Stimulated activated CD4-positive, alpha-beta T cell treated with anti-CD3 and anti-CD28 coated beads, TNF-alpha, amount 100 ng/mL, for 1 hour (primary cell): ENCODE data around the gene BPIFB3.
"Not testable (repeated sequence)": the region's sequence is repeated elsewhere in the genome, so short reads cannot be mapped to it uniquely, and the experiment has no call there.

Source experiments
- DNase-seq, 3 donors: peaks; one replicate each; pipeline ENCODE4 v3.0.0-alpha.2; 2020; ENCODE audit warnings: low read depth in 3 of 3, low spot score in 1 of 3

The BPIFB3 gene

GRCh38 chr20:33027769-33028751, 25.6 kb upstream of the BPIFB3 start:
- DNase-seq = no peak

- no peak for DNase-seq
Measured at GRCh38 chr20:33028875-33029274, 24.8 kb upstream of the BPIFB3 start.

- DNase-seq = no peak
Measured at GRCh38 chr20:33030076-33030475, 23.6 kb upstream of the BPIFB3 start.

GRCh38 chr20:33030569-33030968, 23.1 kb upstream of the BPIFB3 start:
- DNase-seq = no peak

GRCh38 chr20:33031531-33031930, 22.2 kb upstream of the BPIFB3 start, which contains the start of gene BPIFB6:
BPIFB6 (plus strand) TSS chr20:33031648; CDS start chr20:33031648, 0 bp downstream.
- DNase-seq = no peak

GRCh38 chr20:33032555-33032954, 21.1 kb upstream of the BPIFB3 start:
- no peak for DNase-seq

- DNase-seq = no peak
Measured at GRCh38 chr20:33033381-33033780, 20.3 kb upstream of the BPIFB3 start.

- DNase-seq = no peak
Measured at GRCh38 chr20:33034115-33034514, 19.6 kb upstream of the BPIFB3 start.

- DNase-seq = no peak
Measured at GRCh38 chr20:33034901-33035492, 18.7 kb upstream of the BPIFB3 start.

- no peak for DNase-seq
Measured at GRCh38 chr20:33037456-33037855, 16.2 kb upstream of the BPIFB3 start.

- DNase-seq = no peak
Measured at GRCh38 chr20:33038243-33038642, 15.5 kb upstream of the BPIFB3 start.

GRCh38 chr20:33042430-33042829, 11.3 kb upstream of the BPIFB3 start:
- DNase-seq = no peak

GRCh38 chr20:33042983-33043730, 10.5 kb upstream of the BPIFB3 start:
- no peak for DNase-seq

GRCh38 chr20:33043731-33044181, 9.9 kb upstream of the BPIFB3 start:
- no peak for DNase-seq

- not testable (repeated sequence) for DNase-seq
Measured at GRCh38 chr20:33045129-33045721, 8.5 kb upstream of the BPIFB3 start.

GRCh38 chr20:33046412-33046811, 7.3 kb upstream of the BPIFB3 start:
- no peak for DNase-seq

- no peak for DNase-seq
Measured at GRCh38 chr20:33051333-33051732, 2.4 kb upstream of the BPIFB3 start.

GRCh38 chr20:33054381-33054780, 678 bp downstream of the BPIFB3 start:
- DNase-seq = no peak

- DNase-seq = no peak
Measured at GRCh38 chr20:33054791-33055190, 1.1 kb downstream of the BPIFB3 start.

- no peak for DNase-seq
Measured at GRCh38 chr20:33059136-33059535, 5.4 kb downstream of the BPIFB3 start.

- DNase-seq = no peak
Measured at GRCh38 chr20:33059741-33060390, 6.2 kb downstream of the BPIFB3 start.
